ENCODE measurements around the gene GPR31.
"Not testable (repeated sequence)": the region's sequence is repeated elsewhere in the genome, so short reads cannot be mapped to it uniquely, and the experiment has no call there.

DNA sequence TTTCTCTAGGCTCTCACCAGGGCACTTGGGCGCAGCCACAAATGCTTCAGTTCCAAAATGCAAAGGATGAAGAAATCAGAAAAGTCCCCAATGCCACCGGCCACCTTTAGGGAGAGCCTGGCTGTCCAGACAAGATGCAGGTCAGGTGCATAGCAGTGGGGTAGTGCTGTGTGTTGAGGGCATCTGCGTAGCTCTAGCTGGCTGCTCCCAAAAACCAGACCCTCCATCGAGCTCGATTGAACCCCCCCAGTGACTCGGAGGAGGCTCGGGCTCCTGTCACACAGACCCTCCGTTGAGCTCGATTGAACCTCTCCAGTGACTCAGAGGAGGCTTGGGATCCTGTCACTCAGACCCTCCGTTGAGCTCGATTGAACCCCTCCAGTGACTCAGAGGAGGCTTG lies 47.5 kb upstream of the GPR31 start:
- TF ChIP-seq SPI1 (IDR thresholded peaks at IDR 0.05; ENCODE audit: low read depth, low read length); POLR2A (IDR thresholded peaks at IDR 0.05; ENCODE audit: low read depth, low read length); POLR2AphosphoS5 (IDR thresholded peaks at IDR 0.05; ENCODE audit: low read depth, low read length); TAF1 (IDR thresholded peaks at IDR 0.05; ENCODE audit: low read depth, low read length); PAX5 (IDR thresholded peaks at IDR 0.05; ENCODE audit: insufficient read depth, low read length, severe bottlenecking); POU2F2 (IDR thresholded peaks at IDR 0.05; ENCODE audit: low read depth, low read length): not testable (repeated sequence)

All from GM12891 (cell line).